Measurements from ENCODE around the gene OR8J3.
"Not testable (repeated sequence)": the region's sequence is repeated elsewhere in the genome, so short reads cannot be mapped to it uniquely, and the experiment has no call there.

Gene OR8J3

GRCh38 chr11:56140151-56140661, at the start of gene OR8J3:
TSS of gene OR8J3 (minus strand) at chr11:56140201. CDS start at chr11:56137718, 2,483 bp downstream.
- no peak for DNase-seq (ENCODE audit: low read depth in 1 of 2, low spot score in 1 of 2)
- no peak for TF ChIP-seq JUND (IDR thresholded peaks at IDR 0.05; ENCODE audit: low read depth)
- in situ Hi-C loops (cut with HindIII; ENCODE audit: low pct_unique_long_range_greater_than_20kb, low sequenced_read_pairs), result no loop called here

- no peak for TF ChIP-seq JUND (IDR thresholded peaks at IDR 0.05; ENCODE audit: low read depth)
- in situ Hi-C loops (cut with HindIII; ENCODE audit: low pct_unique_long_range_greater_than_20kb, low sequenced_read_pairs), result no loop called here
- DNase-seq (ENCODE audit: low read depth in 1 of 2, low spot score in 1 of 2), result no peak
Measured at GRCh38 chr11:56188602-56189001, 48.6 kb upstream of the OR8J3 start.

- no peak for TF ChIP-seq JUND (IDR thresholded peaks at IDR 0.05; ENCODE audit: low read depth)
- DNase-seq (ENCODE audit: low read depth in 1 of 2, low spot score in 1 of 2), result no peak
- in situ Hi-C loops (cut with HindIII; ENCODE audit: low pct_unique_long_range_greater_than_20kb, low sequenced_read_pairs), result no loop called here
Measured at GRCh38 chr11:56183459-56183858, 43.5 kb upstream of the OR8J3 start.

- no peak for TF ChIP-seq JUND (IDR thresholded peaks at IDR 0.05; ENCODE audit: low read depth)
- in situ Hi-C loops (cut with HindIII; ENCODE audit: low pct_unique_long_range_greater_than_20kb, low sequenced_read_pairs), result no loop called here
- DNase-seq (ENCODE audit: low read depth in 1 of 2, low spot score in 1 of 2), result no peak
Measured at GRCh38 chr11:56176318-56176717, 36.3 kb upstream of the OR8J3 start, which contains the start of gene OR5J2. TSS of gene OR5J2 (plus strand) at chr11:56176618. CDS start at chr11:56176618, 0 bp downstream.

- no peak for TF ChIP-seq JUND (IDR thresholded peaks at IDR 0.05; ENCODE audit: low read depth)
- DNase-seq (ENCODE audit: low read depth in 1 of 2, low spot score in 1 of 2), result no peak
- in situ Hi-C loops (cut with HindIII; ENCODE audit: low pct_unique_long_range_greater_than_20kb, low sequenced_read_pairs), result no loop called here
Measured at GRCh38 chr11:56172256-56172830, 32.3 kb upstream of the OR8J3 start.

- in situ Hi-C loops (cut with HindIII; ENCODE audit: low pct_unique_long_range_greater_than_20kb, low sequenced_read_pairs), result no loop called here
- DNase-seq (ENCODE audit: low read depth in 1 of 2, low spot score in 1 of 2), result no peak
- TF ChIP-seq JUND (IDR thresholded peaks at IDR 0.05; ENCODE audit: low read depth), result no peak
Measured at GRCh38 chr11:56163804-56164203, 23.8 kb upstream of the OR8J3 start.

- in situ Hi-C loops (cut with HindIII; ENCODE audit: low pct_unique_long_range_greater_than_20kb, low sequenced_read_pairs), result no loop called here
- DNase-seq (ENCODE audit: low read depth in 1 of 2, low spot score in 1 of 2), result no peak
Measured at GRCh38 chr11:56160217-56160616, 20.2 kb upstream of the OR8J3 start, which contains the start of gene OR8K5. TSS of gene OR8K5 (minus strand) at chr11:56160317. CDS start at chr11:56160317, 0 bp downstream.

GRCh38 chr11:56152333-56152732, 12.3 kb upstream of the OR8J3 start:
- peak in 1 of 2 experiments; percentile 6 for DNase-seq (ENCODE audit: low read depth in 1 of 2, low spot score in 1 of 2)
- in situ Hi-C loops (cut with HindIII; ENCODE audit: low pct_unique_long_range_greater_than_20kb, low sequenced_read_pairs), result no loop called here
- no peak for TF ChIP-seq JUND (IDR thresholded peaks at IDR 0.05; ENCODE audit: low read depth)

More at GRCh38 chr11:56160217-56160616, 20.2 kb upstream of the OR8J3 start, which contains the start of gene OR8K5:
- TF ChIP-seq JUND (IDR thresholded peaks at IDR 0.05; ENCODE audit: low read depth), result no peak

- TF ChIP-seq JUND (IDR thresholded peaks at IDR 0.05; ENCODE audit: low read depth), result no peak
- in situ Hi-C loops (cut with HindIII; ENCODE audit: low pct_unique_long_range_greater_than_20kb, low sequenced_read_pairs), result no loop called here
Measured at GRCh38 chr11:56151376-56151775, 11.4 kb upstream of the OR8J3 start.

GRCh38 chr11:56143681-56144080, 3.7 kb upstream of the OR8J3 start:
- DNase-seq (ENCODE audit: low read depth in 1 of 2, low spot score in 1 of 2); in situ Hi-C loops (cut with HindIII; ENCODE audit: low pct_unique_long_range_greater_than_20kb, low sequenced_read_pairs): not testable (repeated sequence)

More at GRCh38 chr11:56151376-56151775, 11.4 kb upstream of the OR8J3 start:
- no peak for DNase-seq (ENCODE audit: low read depth in 1 of 2, low spot score in 1 of 2)

GRCh38 chr11:56122073-56122472, 17.9 kb downstream of the OR8J3 start, which contains the start of gene OR8H3:
TSS of gene OR8H3 (plus strand) at chr11:56122373. CDS start at chr11:56122373, 0 bp downstream.
- DNase-seq (ENCODE audit: low read depth in 1 of 2, low spot score in 1 of 2), result no peak
- TF ChIP-seq JUND (IDR thresholded peaks at IDR 0.05; ENCODE audit: low read depth), result no peak
- in situ Hi-C loops (cut with HindIII; ENCODE audit: low pct_unique_long_range_greater_than_20kb, low sequenced_read_pairs), result no loop called here

- no peak for DNase-seq (ENCODE audit: low read depth in 1 of 2, low spot score in 1 of 2)
- in situ Hi-C loops (cut with HindIII; ENCODE audit: low pct_unique_long_range_greater_than_20kb, low sequenced_read_pairs), result no loop called here
- no peak for TF ChIP-seq JUND (IDR thresholded peaks at IDR 0.05; ENCODE audit: low read depth)
Measured at GRCh38 chr11:56103210-56103737, 36.7 kb downstream of the OR8J3 start, which contains the start of gene OR8H2. TSS of gene OR8H2 (plus strand) at chr11:56103687. CDS start at chr11:56105043, 1,356 bp downstream.

GRCh38 chr11:56093008-56093407, 47.0 kb downstream of the OR8J3 start, which contains the start of gene OR8I2:
TSS of gene OR8I2 (plus strand) at chr11:56093308. CDS start at chr11:56093308, 0 bp downstream.
- TF ChIP-seq JUND (IDR thresholded peaks at IDR 0.05; ENCODE audit: low read depth), result no peak
- in situ Hi-C loops (cut with HindIII; ENCODE audit: low pct_unique_long_range_greater_than_20kb, low sequenced_read_pairs), result no loop called here
- DNase-seq (ENCODE audit: low read depth in 1 of 2, low spot score in 1 of 2), result no peak
